Transverse colon (tissue), 4 donors: Measurements from ENCODE around the gene TSPAN31. TPM values are rescaled to one million over a fixed set of nuclear protein-coding genes. Genes with fewer than 3 reads are reported as not detected.

Experiments
- DNase-seq: peaks from one replicate; pipeline ENCODE4 v3.0.0-alpha.2; 2019
- H3K27ac ChIP-seq, 4 donors: fragments of 200-600 bp; sonication (generic); 2 replicates each; pipeline ENCODE4 v1.5.1; 2016 to 2018; ENCODE audit warnings: inconsistent platforms in 4 of 4
- H3K27me3 ChIP-seq: fragments of 200-600 bp; sonication (generic); 2 replicates; pipeline ENCODE4 v1.5.1; 2017; ENCODE audit warnings: inconsistent platforms
- H3K36me3 ChIP-seq, 4 donors: fragments of 200-600 bp; sonication (generic); 2 replicates each; pipeline ENCODE4 v1.5.1; 2017 to 2019; ENCODE audit warnings: inconsistent platforms in 4 of 4
- H3K4me1 ChIP-seq, 4 donors: fragments of 200-600 bp; sonication (generic); 2 replicates each; pipeline ENCODE4 v1.5.1; 2017 to 2020; ENCODE audit warnings: inconsistent platforms in 4 of 4
- H3K4me3 ChIP-seq, 4 donors: fragments of 200-600 bp; sonication (generic); 1 replicate in 1 of 4; 2 replicates in 3 of 4; pipeline versions ENCODE4 v1.5.1 to v1.6.1; 2017 to 2019; ENCODE audit warnings: inconsistent platforms in 4 of 4
- H3K9me3 ChIP-seq, 2 donors: fragments of 200-600 bp; sonication (generic); 2 replicates each; pipeline ENCODE4 v1.5.1; 2017 to 2019; ENCODE audit warnings: inconsistent platforms in 2 of 2
- CTCF ChIP-seq, 5 experiments: fragments of 200-600 bp in 3 of 5; fragments of 450-650 bp in 2 of 5; sonication (generic) in 3 of 5; IDR thresholded peaks; 1 replicate in 2 of 5; 2 replicates in 3 of 5; pipeline ENCODE4 v1.5.1; 2016 to 2017; ENCODE audit warnings: antibody characterized with exemption in 5 of 5, inconsistent platforms in 3 of 5, mild to moderate bottlenecking in 2 of 5, moderate library complexity in 1 of 5
- EP300 ChIP-seq: sonication (generic); formaldehyde crosslinking; IDR thresholded peaks from one replicate; pipeline ENCODE4 v1.6.1; 2017; ENCODE audit warnings: antibody characterized with exemption, low read depth
- POLR2A ChIP-seq: fragments of 450-650 bp; IDR thresholded peaks from one replicate; pipeline ENCODE4 v1.6.1; 2016; ENCODE audit warnings: antibody characterized with exemption, mild to moderate bottlenecking, moderate library complexity
- POLR2AphosphoS5 ChIP-seq, 3 donors: sonication (generic); formaldehyde crosslinking; IDR thresholded peaks; one replicate each; pipeline ENCODE4 v1.6.1; 2016; ENCODE audit warnings: antibody characterized with exemption in 3 of 3
- WGBS, 2 donors: methylation state at CpG; one replicate each; pipeline ENCODE4 v1.1.5; 2018; ENCODE audit warnings: low coverage in 1 of 2; 5-methylcytosine and 5-hydroxymethylcytosine counted together
- in situ Hi-C, 4 donors: fragments of 200-750 bp; cut with MboI; loops; one replicate each; pipeline versions ENCODE4 v1.15.0 to v1.15.1; 2017; ENCODE audit warnings: low sequenced_read_pairs in 3 of 4, low pct_ligation_motif_present in 1 of 4, low pct_unique_long_range_greater_than_20kb in 1 of 4
- intact Hi-C: fragments of 100-400 bp; cut with DNase I; formaldehyde crosslinking; loops from one replicate; pipeline ENCODE4 v1.15.1; 2023; ENCODE audit warnings: low total_unique reads
- total RNA-seq, 4 donors: library from RNA; depleted of rRNA; stranded (reverse); fragments of >200 nt; gene quantifications; one replicate each; pipeline ENCODE4 v1.1.0, GENCODE V29; 2016

TSPAN31 gene
- total RNA-seq, 4 donors from 2014 or later, result 20.6 to 73.3 (median 42.8) TPM

GRCh38 chr12:57775044-57775443 is 30.2 kb downstream of the TSPAN31 start:
- H3K27me3 ChIP-seq, result no peaks in the 10 kb centered on the region
- in situ Hi-C loops (no loop called here), intact Hi-C loops (no loop called here)
- WGBS, 2 donors, result 80 to 87% methylated on average over 3 of the region's 3 CpGs
- no peaks in the 10 kb centered on the region for H3K36me3 ChIP-seq
- H3K27ac ChIP-seq, result no peak overlapping the region
- H3K4me1 ChIP-seq, result peaks cover 9 to 23% (median 17%) of the 10 kb centered on the region in 4 donors
- H3K9me3 ChIP-seq, result no peaks in the 10 kb centered on the region
- no peak for DNase-seq
- no peak overlapping the region for H3K4me3 ChIP-seq
- TF ChIP-seq POLR2A, result no peak
- no peak for TF ChIP-seq CTCF (IDR thresholded peaks at IDR 0.05)
- TF ChIP-seq EP300, result no peak
- TF ChIP-seq POLR2AphosphoS5 (IDR thresholded peaks at IDR 0.05), result no peak

- no peaks in the 10 kb centered on the region for H3K27me3 ChIP-seq
- no peak overlapping the region for H3K4me3 ChIP-seq
- TF ChIP-seq POLR2A, result no peak
- no peak for TF ChIP-seq POLR2AphosphoS5 (IDR thresholded peaks at IDR 0.05)
- no peak for TF ChIP-seq CTCF (IDR thresholded peaks at IDR 0.05)
- no peak for TF ChIP-seq EP300
- 79 to 89% methylated on average over 3 to 4 of the region's 4 CpGs for WGBS, 2 donors
- no peak for DNase-seq
- intact Hi-C loops (no loop called here), in situ Hi-C loops (no loop called here)
- no peak overlapping the region for H3K27ac ChIP-seq
- peaks cover 9 to 21% (median 17%) of the 10 kb centered on the region in 4 donors for H3K4me1 ChIP-seq
- H3K9me3 ChIP-seq, result no peaks in the 10 kb centered on the region
- no peaks in the 10 kb centered on the region for H3K36me3 ChIP-seq
Measured at GRCh38 chr12:57775563-57776246, 30.9 kb downstream of the TSPAN31 start.

- Histone ChIP-seq H3K36me3 (no peaks in the 10 kb centered on the region), H3K27me3 (no peaks in the 10 kb centered on the region), H3K4me3 (no peak overlapping the region), H3K4me1 (peaks cover 8 to 17% (median 13%) of the 10 kb centered on the region in 4 donors), H3K9me3 (no peaks in the 10 kb centered on the region), H3K27ac (no peak overlapping the region)
- in situ Hi-C loops (no loop called here), intact Hi-C loops (no loop called here)
- no peak for DNase-seq
- 88% methylated on average over 1 to 2 of the region's 2 CpGs for WGBS, 2 donors
- TF ChIP-seq POLR2A, result no peak
- no peak for TF ChIP-seq CTCF (IDR thresholded peaks at IDR 0.05)
- no peak for TF ChIP-seq EP300
- TF ChIP-seq POLR2AphosphoS5 (IDR thresholded peaks at IDR 0.05), result no peak
Measured at GRCh38 chr12:57776247-57776587, 31.4 kb downstream of the TSPAN31 start.

GRCh38 chr12:57777367-57777766 is 32.5 kb downstream of the TSPAN31 start:
- Histone ChIP-seq H3K4me3 (no peak overlapping the region), H3K36me3 (no peaks in the 10 kb centered on the region), H3K4me1 (peaks cover 4 to 17% (median 11%) of the 10 kb centered on the region in 4 donors), H3K9me3 (no peaks in the 10 kb centered on the region), H3K27me3 (no peaks in the 10 kb centered on the region), H3K27ac (no peak overlapping the region)
- intact Hi-C loops (no loop called here), in situ Hi-C loops (no loop called here)
- no peak for TF ChIP-seq POLR2A
- TF ChIP-seq CTCF (IDR thresholded peaks at IDR 0.05), result no peak
- TF ChIP-seq EP300, result no peak
- no peak for TF ChIP-seq POLR2AphosphoS5 (IDR thresholded peaks at IDR 0.05)
- no peak for DNase-seq
- WGBS, 2 donors, result 91 to 92% methylated on average over 5 to 7 of the region's 7 CpGs
